WTC11 (cell line): Measurements from ENCODE around the gene ZCCHC24. TPM values are rescaled to one million over a fixed set of nuclear protein-coding genes. Genes with fewer than 3 reads are reported as not detected.

Source experiments
- ATAC-seq: fragments of 200-7000 bp; cut with Tn5 transposase; 2 replicates; pipeline ENCODE4 v1.10.0; 2021; ENCODE audit warnings: mild to moderate bottlenecking, moderate library complexity
- CTCF ChIA-PET: fragments of 300-600 bp; sonication (Branson Sonifier 250); formaldehyde crosslinking; loops from one replicate; lab custom pipeline; 2021; ENCODE audit warnings: antibody characterized with exemption; lab: Charles Lee
- POLR2A ChIA-PET: fragments of 350-600 bp; sonication (Branson Sonifier 250); formaldehyde crosslinking; loops from one replicate; lab custom pipeline; 2021; ENCODE audit warnings: antibody characterized with exemption; lab: Charles Lee
- DNase-seq: peaks from one replicate; pipeline ENCODE4 v3.0.0; 2021; ENCODE audit warnings: low spot score
- H3K27ac Mint-ChIP-seq: 2 replicates; pipeline ENCODE4 v1.8.0; 2021; ENCODE audit warnings: mixed read lengths
- H3K27me3 Mint-ChIP-seq: 2 replicates; pipeline ENCODE4 v1.8.0; 2021; ENCODE audit warnings: low read depth, mild to moderate bottlenecking, moderate library complexity, mixed read lengths
- H3K36me3 Mint-ChIP-seq: 2 replicates; pipeline ENCODE4 v1.8.0; 2021; ENCODE audit warnings: mixed read lengths
- H3K4me1 Mint-ChIP-seq: 2 replicates; pipeline ENCODE4 v1.8.0; 2022; ENCODE audit warnings: mixed read lengths
- H3K4me3 Mint-ChIP-seq: 2 replicates; pipeline ENCODE4 v1.8.0; 2021; ENCODE audit warnings: mild to moderate bottlenecking, moderate library complexity, mixed read lengths
- H3K9me3 Mint-ChIP-seq: 2 replicates; pipeline ENCODE4 v1.8.0; 2021; ENCODE audit warnings: mixed read lengths
- AR ChIP-seq: fragments of 250-450 bp; sonication (Bioruptor Pico); IDR thresholded peaks from 2 replicates; pipeline ENCODE4 v1.9.0; 2021; ENCODE audit warnings: mild to moderate bottlenecking
- ATF1 ChIP-seq: sonication (generic); formaldehyde crosslinking; IDR thresholded peaks from 2 replicates; pipeline ENCODE4 v1.8.1; 2023; ENCODE audit warnings: mild to moderate bottlenecking, moderate library complexity, missing genetic modification reagents
- ATF6 ChIP-seq: sonication (generic); formaldehyde crosslinking; IDR thresholded peaks from 2 replicates; pipeline ENCODE4 v1.8.1; 2023; ENCODE audit warnings: mild to moderate bottlenecking, missing genetic modification reagents
- E2F5 ChIP-seq: sonication (generic); formaldehyde crosslinking; IDR thresholded peaks from 2 replicates; pipeline ENCODE4 v1.8.1; 2022; ENCODE audit warnings: mild to moderate bottlenecking, moderate library complexity, missing genetic modification reagents
- ETV6 ChIP-seq: sonication (generic); formaldehyde crosslinking; IDR thresholded peaks from 2 replicates; pipeline ENCODE4 v1.8.1; 2022; ENCODE audit warnings: mild to moderate bottlenecking, missing genetic modification reagents
- FOXP4 ChIP-seq: sonication (generic); formaldehyde crosslinking; IDR thresholded peaks from 2 replicates; pipeline ENCODE4 v1.8.0; 2022; ENCODE audit warnings: mild to moderate bottlenecking, missing genetic modification reagents
- GRHL2 ChIP-seq: fragments of 250-450 bp; sonication (Bioruptor Pico); IDR thresholded peaks from 2 replicates; pipeline ENCODE4 v1.8.0; 2022; ENCODE audit warnings: mild to moderate bottlenecking, moderate library complexity; ENCODE audit not compliant: insufficient replicate concordance, severe bottlenecking
- HMGA2 ChIP-seq: fragments of 250-450 bp; sonication (Bioruptor Pico); IDR thresholded peaks from 2 replicates; pipeline ENCODE4 v1.4.0; 2021; ENCODE audit warnings: mild to moderate bottlenecking, moderate library complexity
- HMGXB4 ChIP-seq: sonication (generic); formaldehyde crosslinking; IDR thresholded peaks from 2 replicates; pipeline ENCODE4 v1.8.1; 2023; ENCODE audit warnings: mild to moderate bottlenecking, moderate library complexity, missing genetic modification reagents
- IRF2 ChIP-seq: sonication (generic); formaldehyde crosslinking; IDR thresholded peaks from 2 replicates; pipeline ENCODE4 v1.8.0; 2022; ENCODE audit warnings: low read depth, missing genetic modification reagents, borderline replicate concordance
- NFYB ChIP-seq: sonication (generic); formaldehyde crosslinking; conservative IDR thresholded peaks from 2 replicates; pipeline ENCODE4 v1.8.0; 2022; ENCODE audit warnings: low read depth, missing genetic modification reagents
- RELA ChIP-seq: sonication (generic); formaldehyde crosslinking; IDR thresholded peaks from 2 replicates; pipeline ENCODE4 v1.8.1; 2022; ENCODE audit warnings: missing genetic modification reagents, mild to moderate bottlenecking, borderline replicate concordance
- RORB ChIP-seq: fragments of 250-450 bp; sonication (Bioruptor Pico); IDR thresholded peaks from 2 replicates; pipeline ENCODE4 v1.9.0; 2021; ENCODE audit warnings: mild to moderate bottlenecking
- USF1 ChIP-seq: sonication (generic); formaldehyde crosslinking; IDR thresholded peaks from 2 replicates; pipeline ENCODE4 v1.8.0; 2022; ENCODE audit warnings: mild to moderate bottlenecking, missing genetic modification reagents
- ZBTB21 ChIP-seq: sonication (generic); formaldehyde crosslinking; IDR thresholded peaks from 2 replicates; pipeline ENCODE4 v1.8.1; 2023; ENCODE audit warnings: mild to moderate bottlenecking, missing genetic modification reagents, borderline replicate concordance
- ZNF121 ChIP-seq: sonication (generic); formaldehyde crosslinking; IDR thresholded peaks from 2 replicates; pipeline ENCODE4 v1.8.0; 2023; ENCODE audit warnings: missing genetic modification reagents
- ZNF219 ChIP-seq: sonication (generic); formaldehyde crosslinking; IDR thresholded peaks from 2 replicates; pipeline ENCODE4 v1.8.0; 2023; ENCODE audit warnings: missing genetic modification reagents, mild to moderate bottlenecking, borderline replicate concordance
- ZNF281 ChIP-seq: sonication (generic); formaldehyde crosslinking; IDR thresholded peaks from 2 replicates; pipeline ENCODE4 v1.8.0; 2023; ENCODE audit warnings: mild to moderate bottlenecking, missing genetic modification reagents
- ZNF317 ChIP-seq: sonication (generic); formaldehyde crosslinking; IDR thresholded peaks from 2 replicates; pipeline ENCODE4 v1.8.1; 2023; ENCODE audit warnings: low read depth, mild to moderate bottlenecking, moderate library complexity, missing genetic modification reagents, borderline replicate concordance
- ZNF416 ChIP-seq: fragments of 250-450 bp; sonication (Bioruptor Pico); IDR thresholded peaks from 2 replicates; pipeline ENCODE4 v1.9.0; 2021; ENCODE audit warnings: mild to moderate bottlenecking, inconsistent platforms
- total RNA-seq: library from RNA; stranded (reverse); gene quantifications from 3 replicates; pipeline ENCODE4 v1.2.3, GENCODE V29; 2021

Gene ZCCHC24
- total RNA-seq, 1 experiment from 2014 or later = 7.7 TPM

GRCh38 chr10:79454259-79454658, 8.8 kb upstream of the ZCCHC24 start:
- DNase-seq (no peak), ATAC-seq (no peak)
- Mint-ChIP-seq H3K4me3 (no peak overlapping the region), H3K4me1 (peaks cover 5% of the 10 kb centered on the region), H3K27ac (no peak overlapping the region), H3K27me3 (peaks cover 24% of the 10 kb centered on the region), H3K36me3 (no peaks in the 10 kb centered on the region), H3K9me3 (peaks cover 3% of the 10 kb centered on the region; the same call in 1 of the 2 replicates)
- ChIA-PET CTCF (interaction anchor here (4.2 kb wide), 1 partner anchor 14 kb away, joined by 18 read pairs; no protein-coding TSS in a partner anchor), POLR2A (no interaction called here)
- no peak for TF ChIP-seq ZNF219 (CRISPR knock-in tag)
- TF ChIP-seq RELA (CRISPR knock-in tag) = no peak
- TF ChIP-seq NFYB = no peak
- TF ChIP-seq USF1 (CRISPR knock-in tag) = no peak
- no peak for TF ChIP-seq ZNF317
- TF ChIP-seq HMGA2 (CRISPR knock-in tag) = no peak
- TF ChIP-seq ZNF281 (CRISPR knock-in tag) = no peak
- no peak for TF ChIP-seq GRHL2
- no peak for TF ChIP-seq AR (CRISPR knock-in tag)
- TF ChIP-seq RORB (CRISPR knock-in tag) = no peak

- ATAC-seq (no peak), DNase-seq (no peak)
- Mint-ChIP-seq H3K4me1 (peaks cover 13% of the 10 kb centered on the region), H3K27ac (no peak overlapping the region), H3K36me3 (no peaks in the 10 kb centered on the region), H3K4me3 (no peak overlapping the region), H3K27me3 (peaks cover 30% of the 10 kb centered on the region), H3K9me3 (peaks cover 3% of the 10 kb centered on the region; the same call in 1 of the 2 replicates)
- ChIA-PET CTCF (no interaction called here), POLR2A (no interaction called here)
- no peak for TF ChIP-seq ZNF121
- TF ChIP-seq E2F5 = no peak
- no peak for TF ChIP-seq ATF1
- TF ChIP-seq FOXP4 (CRISPR knock-in tag) = no peak
- TF ChIP-seq ZNF416 (CRISPR knock-in tag) = no peak
- no peak for TF ChIP-seq IRF2 (CRISPR knock-in tag)
- no peak for TF ChIP-seq RELA (CRISPR knock-in tag)
- no peak for TF ChIP-seq HMGXB4 (CRISPR knock-in tag)
- TF ChIP-seq NFYB = no peak
- TF ChIP-seq ATF6 (CRISPR knock-in tag) = no peak
- TF ChIP-seq ZBTB21 = no peak
- no peak for TF ChIP-seq ETV6 (CRISPR knock-in tag)
- no peak for TF ChIP-seq ZNF317
These were observed 8.0 kb upstream of the ZCCHC24 start for GRCh38 chr10:79453392-79453791.
